Right forelimb (tissue), 1 donor: Measurements from ENCODE around the gene MAGI2.

Source experiments
- DNase-seq: peaks from one replicate; pipeline ENCODE4 v3.0.0-alpha.2; 2018

Gene MAGI2

DNA sequence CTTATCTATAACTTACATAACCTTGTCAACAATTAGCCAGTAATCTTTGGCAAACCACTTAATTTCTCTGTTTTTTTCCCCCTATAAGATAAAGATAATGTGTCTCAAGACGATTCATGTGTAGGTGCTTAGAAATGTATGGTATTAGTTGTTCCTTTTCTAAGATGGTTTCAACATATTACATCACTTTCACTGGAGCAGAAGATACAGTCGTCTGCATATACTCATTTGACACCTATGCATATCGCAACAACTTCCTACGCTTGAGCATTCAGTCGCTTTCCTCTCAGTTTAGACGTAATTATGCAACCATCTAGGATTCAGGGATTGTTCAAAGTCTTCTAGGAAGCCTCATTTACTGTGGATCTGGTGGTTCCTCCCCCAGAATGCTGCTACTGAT is 1258.2 kb downstream of the MAGI2 start:
- DNase-seq, result no peak

GRCh38 chr7:78194611-78195010 is 1258.9 kb downstream of the MAGI2 start:
- DNase-seq, result no peak

GRCh38 chr7:78191475-78192079 is 1261.9 kb downstream of the MAGI2 start:
- DNase-seq, result no peak

DNA sequence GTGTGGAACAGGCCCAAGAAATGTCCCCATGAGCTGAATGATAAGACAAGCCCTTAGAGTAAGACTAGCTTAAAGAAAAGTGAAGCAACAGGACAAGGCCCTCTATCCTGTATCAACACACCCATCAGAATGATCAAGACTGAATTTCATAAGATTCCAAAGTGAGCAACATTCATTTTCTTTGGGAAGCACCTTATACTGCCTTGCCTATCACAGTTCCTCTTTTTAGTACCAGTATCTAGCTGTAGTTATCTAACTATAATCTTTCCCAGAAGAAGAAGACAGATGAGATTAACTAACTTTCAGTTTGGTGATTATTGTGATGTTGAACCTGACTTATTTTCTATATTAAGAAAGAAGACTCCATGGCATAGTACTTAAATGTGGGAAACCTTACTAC is 1263.7 kb downstream of the MAGI2 start:
- no peak for DNase-seq

DNA sequence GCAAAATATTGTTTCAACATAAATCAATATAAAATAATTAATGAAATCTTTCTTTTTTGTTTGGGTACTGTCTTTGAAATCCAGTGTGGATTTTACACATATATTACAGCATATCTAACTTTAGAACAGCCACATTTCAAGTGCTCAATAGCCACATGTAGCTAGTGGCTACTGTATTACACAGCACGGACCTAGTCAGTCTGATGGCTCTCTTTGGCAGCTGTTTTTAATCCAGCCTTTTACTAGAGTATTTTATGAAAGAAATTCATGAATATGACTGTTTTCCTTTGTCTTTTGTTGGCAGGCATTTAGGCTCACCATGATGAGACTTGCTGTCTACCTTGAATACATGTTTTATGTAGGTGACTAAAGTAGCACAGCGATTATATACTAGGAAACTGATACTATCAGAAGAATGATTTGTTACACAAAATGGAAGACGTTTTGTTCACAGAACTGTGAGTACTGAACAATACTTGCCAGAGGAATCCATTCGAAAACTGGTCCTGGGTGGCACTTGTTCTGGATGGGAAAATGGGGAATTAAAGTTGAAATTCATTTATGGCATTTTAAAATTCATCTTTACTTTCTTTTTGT is 1268.2 kb downstream of the MAGI2 start:
- DNase-seq, result no peak

DNA sequence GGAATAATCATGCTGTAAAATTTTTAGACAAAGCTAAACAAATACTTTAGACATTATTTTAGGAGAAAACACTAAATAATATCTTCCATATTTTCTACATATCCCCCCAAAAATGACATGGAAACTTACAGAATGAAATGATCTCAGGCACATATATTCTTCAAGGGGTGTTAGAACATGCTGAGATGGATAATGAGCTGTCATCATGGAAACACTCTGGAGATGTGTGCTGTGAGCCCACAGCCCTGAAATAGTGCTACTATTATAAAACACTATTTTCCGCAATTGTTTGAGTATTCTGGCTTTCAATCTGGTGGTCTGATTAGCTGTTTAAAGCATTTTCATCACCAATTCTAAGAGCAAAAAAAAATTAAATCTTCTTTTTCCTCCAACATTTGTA is 1269.2 kb downstream of the MAGI2 start:
- no peak for DNase-seq

DNA sequence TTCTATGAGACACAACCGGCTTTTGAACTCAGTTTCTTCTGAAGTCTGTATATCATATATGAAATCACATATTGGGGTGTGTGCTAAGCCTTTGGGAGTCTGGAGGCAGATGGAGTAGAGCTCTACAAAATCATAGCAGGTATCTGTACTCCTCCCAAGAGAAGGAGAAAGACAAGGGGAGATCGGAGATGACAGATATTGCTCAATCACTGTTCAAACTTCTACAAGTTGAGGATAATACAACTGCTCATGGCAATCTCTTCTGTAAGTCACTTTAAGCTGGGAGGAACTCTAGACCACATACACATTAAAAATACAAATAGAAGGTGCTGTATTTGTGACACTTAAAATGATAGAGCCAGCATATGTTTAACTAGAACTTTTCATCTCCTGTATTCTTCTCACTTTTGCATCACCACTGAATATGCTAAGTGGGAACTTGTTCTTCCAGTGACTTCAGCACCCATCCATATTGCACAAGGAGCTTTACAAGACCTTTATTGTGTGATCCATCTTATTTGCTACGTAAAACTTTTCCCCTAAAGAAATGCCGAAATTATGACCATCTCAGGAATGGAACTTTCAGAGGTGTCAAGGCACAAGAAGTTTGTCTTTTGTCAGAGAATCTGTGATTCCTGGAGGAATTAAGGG is 1273.5 kb downstream of the MAGI2 start:
- no peak for DNase-seq

DNA sequence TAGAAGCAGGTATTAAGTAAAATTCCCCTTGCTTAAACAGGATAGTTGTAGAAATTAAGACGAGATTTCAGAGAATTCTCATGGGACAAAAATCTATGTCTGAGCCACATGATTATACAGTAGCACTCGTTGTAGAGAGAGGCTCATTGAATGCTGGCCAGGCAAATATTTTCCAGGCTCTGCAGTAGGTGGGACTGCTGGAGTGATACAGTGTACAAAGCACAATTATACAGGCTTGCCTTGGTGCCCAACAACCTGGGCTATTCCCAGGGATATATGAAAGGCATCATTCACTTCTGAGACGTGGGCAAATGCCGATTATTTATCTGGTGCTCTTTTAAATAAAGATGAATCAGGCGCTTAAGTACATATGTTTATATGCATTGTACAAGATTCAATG is 1274.3 kb downstream of the MAGI2 start:
- DNase-seq, result no peak

DNA sequence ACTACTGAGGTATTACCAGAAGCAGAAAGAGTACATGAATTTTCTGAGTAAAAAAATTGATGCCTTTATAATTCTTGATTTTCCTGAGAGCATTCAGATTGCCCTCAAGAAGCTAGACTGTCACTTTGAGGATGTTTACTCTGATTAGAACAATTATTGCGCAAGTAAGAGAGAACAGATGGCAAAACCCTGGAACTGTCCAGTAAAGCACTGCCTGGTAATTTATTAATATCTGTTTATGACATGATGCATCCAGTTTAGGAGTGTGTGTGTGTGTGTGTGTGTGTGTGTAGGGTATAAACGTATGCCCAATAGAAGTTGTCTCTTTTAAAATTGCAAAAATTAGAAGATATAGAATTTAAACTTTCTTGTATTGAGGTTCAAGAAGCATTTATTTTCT is 1275.1 kb downstream of the MAGI2 start:
- no peak for DNase-seq

DNA sequence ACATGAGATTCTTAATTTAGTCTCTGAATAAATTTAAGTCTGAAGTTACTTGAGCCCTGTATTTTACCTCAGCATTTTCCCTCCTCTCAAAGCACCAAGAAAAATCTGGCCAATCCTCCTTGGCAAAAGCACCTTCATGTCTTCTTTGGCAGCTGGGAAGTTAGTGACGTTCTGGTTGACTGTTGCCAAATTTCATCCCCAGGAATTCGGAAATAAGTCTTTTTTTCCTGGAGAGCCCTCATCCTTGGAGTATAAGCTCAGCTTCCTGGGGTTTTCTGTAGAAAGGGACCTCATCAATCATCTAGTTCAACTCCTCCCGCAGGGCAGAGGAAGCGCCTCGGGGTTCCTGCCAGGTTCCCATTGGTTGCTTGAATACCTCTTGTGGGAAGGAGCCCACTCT is 1277.3 kb downstream of the MAGI2 start:
- peak; percentile 53 for DNase-seq

- DNase-seq, result no peak
Observed at GRCh38 chr7:78175330-78176100, 1278.0 kb downstream of the MAGI2 start.

GRCh38 chr7:78173666-78174065 is 1279.8 kb downstream of the MAGI2 start:
- DNase-seq, result no peak

DNA sequence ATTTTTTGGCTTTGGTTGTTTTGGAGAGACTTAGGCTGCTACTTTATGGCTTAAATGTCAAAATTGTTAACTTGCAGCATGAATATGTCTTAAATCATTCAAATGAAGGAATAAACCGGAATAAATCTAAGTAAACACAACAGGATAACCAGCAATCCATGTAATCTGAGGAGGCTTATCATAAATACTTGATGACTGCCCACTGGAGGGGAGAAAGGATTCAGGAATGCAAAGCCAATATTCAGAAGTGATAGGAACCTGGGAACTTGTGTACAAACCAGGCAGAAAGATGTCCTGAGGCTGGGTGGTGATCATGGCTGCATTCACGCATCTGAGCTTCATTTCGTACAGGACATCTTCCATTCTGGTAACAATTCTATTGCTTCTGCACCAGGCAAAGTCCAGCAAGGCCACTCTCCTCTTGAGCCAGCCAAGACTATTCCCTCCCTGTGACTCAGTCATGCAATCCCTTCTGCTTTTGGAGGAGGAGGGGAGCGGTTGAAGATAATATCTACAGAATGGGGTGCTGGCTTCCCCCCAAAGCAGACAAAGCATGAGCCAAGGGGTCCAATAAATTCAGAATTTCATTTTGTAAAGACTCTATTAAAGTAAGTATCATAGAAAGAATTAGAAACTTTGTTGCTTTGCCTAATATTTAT is 1280.4 kb downstream of the MAGI2 start:
- DNase-seq, result no peak

GRCh38 chr7:78172267-78172757 is 1281.2 kb downstream of the MAGI2 start:
- DNase-seq, result no peak

GRCh38 chr7:78171398-78171797 is 1282.1 kb downstream of the MAGI2 start:
- no peak for DNase-seq

DNA sequence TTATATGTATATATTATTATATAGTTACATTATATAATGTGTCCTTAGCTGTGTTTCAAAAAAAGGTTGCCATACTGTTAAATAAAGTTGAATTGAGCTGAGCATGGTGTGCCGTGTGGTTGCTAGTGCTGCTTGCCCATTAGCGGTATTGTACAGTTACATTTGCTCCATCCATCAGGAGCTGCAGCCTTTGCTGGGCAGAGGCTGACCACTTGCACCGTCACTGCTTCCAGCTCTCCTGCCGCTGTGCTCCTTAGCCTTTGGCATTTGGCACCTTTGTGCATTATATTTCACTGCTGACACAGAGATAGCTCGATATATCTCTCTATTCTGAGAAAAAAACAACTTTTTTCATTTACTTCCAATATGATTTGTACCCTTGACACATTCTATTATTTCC is 1282.7 kb downstream of the MAGI2 start:
- DNase-seq, result no peak

DNA sequence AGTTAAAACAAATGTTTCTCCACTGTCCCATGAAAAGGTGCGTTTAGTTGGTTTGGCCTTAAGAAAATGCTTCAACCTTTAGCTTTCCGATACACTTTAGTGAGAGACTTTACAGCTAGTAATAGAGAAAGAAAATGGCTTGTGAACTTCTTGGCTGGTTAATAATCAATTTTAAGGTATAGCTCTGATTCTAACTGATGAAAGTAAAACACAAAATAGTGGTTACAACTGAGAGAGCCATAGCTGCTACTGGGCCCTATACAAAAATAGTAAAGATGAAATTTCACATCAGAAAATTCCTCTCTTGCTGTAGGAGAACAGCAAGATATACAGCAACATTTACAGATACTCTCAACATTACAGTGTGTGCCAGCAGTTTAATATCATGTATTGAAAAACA is 1283.5 kb downstream of the MAGI2 start:
- no peak for DNase-seq

DNA sequence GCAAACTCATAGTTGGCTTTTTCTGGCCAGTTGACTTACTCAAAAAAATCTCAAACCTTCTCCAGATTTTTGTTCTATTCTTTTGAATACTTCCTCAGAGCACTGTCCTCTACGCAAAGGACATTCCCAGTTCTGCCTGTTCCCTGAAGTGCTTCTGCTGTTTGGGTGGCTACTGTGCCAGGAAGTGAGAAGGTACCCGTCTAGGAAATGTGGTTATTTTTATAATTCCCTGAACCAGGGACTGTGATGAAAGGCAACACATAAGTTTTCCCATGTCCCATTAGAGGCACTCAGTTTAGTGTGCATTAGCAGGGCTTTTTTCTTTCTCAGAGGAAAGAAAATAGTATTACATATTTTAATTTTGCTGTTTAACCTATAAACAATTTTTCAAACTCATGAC is 1284.6 kb downstream of the MAGI2 start:
- DNase-seq, result no peak

DNA sequence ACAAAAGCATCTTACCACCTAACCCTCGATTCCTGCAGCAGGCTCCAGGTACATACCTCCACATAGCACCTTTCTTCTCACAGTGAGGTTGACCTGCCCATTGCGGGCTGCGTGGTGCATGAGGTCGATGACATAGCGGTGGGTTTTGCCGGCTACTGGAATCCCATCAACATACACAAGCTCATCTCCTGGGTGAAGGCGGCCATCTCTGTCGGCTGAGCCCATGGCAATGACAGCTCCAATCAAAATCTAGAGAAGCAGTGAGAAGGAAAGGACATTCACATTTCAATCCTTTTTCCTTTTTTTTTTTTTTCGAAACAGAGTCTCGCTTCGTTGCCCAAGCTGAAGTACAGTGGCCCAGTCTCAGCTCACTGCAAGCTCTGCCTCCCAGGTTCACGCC is 1285.6 kb downstream of the MAGI2 start:
- no peak for DNase-seq

GRCh38 chr7:78165854-78166253 is 1287.6 kb downstream of the MAGI2 start:
- no peak for DNase-seq

- DNase-seq, result no peak
Observed at GRCh38 chr7:78165454-78165853, 1288.0 kb downstream of the MAGI2 start.

GRCh38 chr7:78164459-78164858 is 1289.0 kb downstream of the MAGI2 start:
- DNase-seq, result no peak

- DNase-seq, result no peak
Observed at GRCh38 chr7:78161781-78162180, 1291.7 kb downstream of the MAGI2 start.
